OCI-LY1 (cell line): ENCODE measurements around the gene DCX.

ENCODE experiments used
- H2AFZ ChIP-seq: fragments of 200-600 bp; sonication (generic), shearing (Covaris generic); 2 replicates; pipeline ENCODE4 v1.6.0; 2014; ENCODE audit warnings: antibody characterized with exemption, mild to moderate bottlenecking, low read length
- H3F3A ChIP-seq: fragments of 200-600 bp; sonication (generic), shearing (Covaris generic); 2 replicates; pipeline ENCODE4 v1.6.0; 2014; ENCODE audit warnings: mild to moderate bottlenecking, antibody characterized with exemption, low read length, moderate library complexity; ENCODE audit not compliant: insufficient read depth
- H3K27ac ChIP-seq: fragments of 200-600 bp; sonication (generic); 2 replicates; pipeline ENCODE4 v1.5.1; 2014; ENCODE audit warnings: low read length, mixed run types, mild to moderate bottlenecking, low read depth; ENCODE audit not compliant: poor library complexity, severe bottlenecking
- H3K27me3 ChIP-seq: fragments of 200-600 bp; sonication (generic); 2 replicates; pipeline ENCODE4 v1.6.0; 2014; ENCODE audit warnings: antibody characterized with exemption, mild to moderate bottlenecking, low read length, moderate library complexity; ENCODE audit not compliant: insufficient read depth
- H3K36me3 ChIP-seq: fragments of 200-600 bp; sonication (generic); 2 replicates; pipeline ENCODE4 v1.6.1; 2014; ENCODE audit warnings: mild to moderate bottlenecking, antibody characterized with exemption, low read length, moderate library complexity, mixed read lengths; ENCODE audit not compliant: insufficient read depth
- H3K4me1 ChIP-seq: fragments of 200-600 bp; sonication (generic); 2 replicates; pipeline ENCODE4 v1.5.1; 2014; ENCODE audit warnings: mild to moderate bottlenecking, low read length, moderate library complexity; ENCODE audit not compliant: insufficient read depth, severe bottlenecking
- H3K4me2 ChIP-seq: fragments of 200-600 bp; sonication (generic), shearing (Covaris generic); 2 replicates; pipeline ENCODE4 v1.6.1; 2014; ENCODE audit warnings: low read length
- H3K4me3 ChIP-seq: fragments of 200-600 bp; sonication (generic); 2 replicates; pipeline ENCODE4 v1.5.1; 2014; ENCODE audit warnings: low read length, low read depth, mild to moderate bottlenecking, mixed read lengths; ENCODE audit not compliant: poor library complexity, severe bottlenecking
- H3K79me2 ChIP-seq: fragments of 200-600 bp; shearing (Covaris generic); 2 replicates; pipeline ENCODE4 v1.6.1; 2016; ENCODE audit warnings: mixed run types, low read length, mixed read lengths; ENCODE audit not compliant: insufficient read depth
- H3K9ac ChIP-seq: fragments of 200-600 bp; sonication (generic), shearing (Covaris generic); 2 replicates; pipeline ENCODE4 v1.6.1; 2014; ENCODE audit warnings: mild to moderate bottlenecking, low read length, mixed read lengths
- H3K9me2 ChIP-seq: fragments of 200-600 bp; sonication (generic), shearing (Covaris generic); 2 replicates; pipeline ENCODE4 v1.6.1; 2014; ENCODE audit warnings: low read depth, mild to moderate bottlenecking, low read length, mixed read lengths
- H3K9me3 ChIP-seq: fragments of 200-600 bp; shearing (Covaris generic); 2 replicates; pipeline ENCODE4 v1.6.1; 2014; ENCODE audit warnings: low read length, mixed read lengths
- H4K20me1 ChIP-seq: fragments of 200-600 bp; sonication (generic), shearing (Covaris generic); 2 replicates; pipeline ENCODE4 v1.6.0; 2016; ENCODE audit warnings: mild to moderate bottlenecking, low read length; ENCODE audit not compliant: insufficient read depth
- EZH2 ChIP-seq: fragments of 200-600 bp; sonication (generic), shearing (Covaris generic); IDR thresholded peaks from 2 replicates; pipeline ENCODE4 v1.8.0; 2017; ENCODE audit warnings: borderline replicate concordance, mixed run types, mild to moderate bottlenecking, antibody characterized with exemption, low read length, moderate library complexity, mixed read lengths
- TF ChIP-seq, protein P1 (sequence below): fragments of 200-600 bp; sonication (generic), shearing (Covaris generic); IDR thresholded peaks from 2 replicates; pipeline ENCODE4 v1.5.1; 2017; ENCODE audit warnings: mild to moderate bottlenecking, antibody characterized with exemption, low read length, moderate library complexity, mixed read lengths

Gene DCX

DNA sequence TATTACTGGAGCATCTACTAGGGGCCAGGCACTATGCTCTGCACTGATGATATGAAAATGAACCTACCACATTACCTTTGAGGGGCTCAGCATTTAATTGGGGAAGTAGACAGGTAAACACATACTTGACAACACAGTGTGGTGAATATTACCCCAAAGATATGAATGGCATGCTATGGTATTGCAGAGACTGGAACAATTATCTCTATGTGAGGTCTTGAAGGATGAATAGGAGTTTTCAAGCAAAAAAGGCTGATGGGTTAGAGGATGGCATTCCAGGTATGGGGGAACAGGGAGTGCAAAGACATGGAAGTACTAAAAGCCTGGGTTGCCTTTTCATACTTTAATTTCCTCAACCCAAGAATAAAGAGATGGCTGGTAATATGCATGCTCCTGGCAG lies 82.6 kb downstream of the DCX start:
- no peak overlapping the region for H3K4me3 ChIP-seq
- H3K9me3 ChIP-seq: no peaks in the 10 kb centered on the region
- H4K20me1 ChIP-seq: no peaks in the 10 kb centered on the region
- TF ChIP-seq, protein P1, sequence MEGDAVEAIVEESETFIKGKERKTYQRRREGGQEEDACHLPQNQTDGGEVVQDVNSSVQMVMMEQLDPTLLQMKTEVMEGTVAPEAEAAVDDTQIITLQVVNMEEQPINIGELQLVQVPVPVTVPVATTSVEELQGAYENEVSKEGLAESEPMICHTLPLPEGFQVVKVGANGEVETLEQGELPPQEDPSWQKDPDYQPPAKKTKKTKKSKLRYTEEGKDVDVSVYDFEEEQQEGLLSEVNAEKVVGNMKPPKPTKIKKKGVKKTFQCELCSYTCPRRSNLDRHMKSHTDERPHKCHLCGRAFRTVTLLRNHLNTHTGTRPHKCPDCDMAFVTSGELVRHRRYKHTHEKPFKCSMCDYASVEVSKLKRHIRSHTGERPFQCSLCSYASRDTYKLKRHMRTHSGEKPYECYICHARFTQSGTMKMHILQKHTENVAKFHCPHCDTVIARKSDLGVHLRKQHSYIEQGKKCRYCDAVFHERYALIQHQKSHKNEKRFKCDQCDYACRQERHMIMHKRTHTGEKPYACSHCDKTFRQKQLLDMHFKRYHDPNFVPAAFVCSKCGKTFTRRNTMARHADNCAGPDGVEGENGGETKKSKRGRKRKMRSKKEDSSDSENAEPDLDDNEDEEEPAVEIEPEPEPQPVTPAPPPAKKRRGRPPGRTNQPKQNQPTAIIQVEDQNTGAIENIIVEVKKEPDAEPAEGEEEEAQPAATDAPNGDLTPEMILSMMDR: no peak
- no peak for TF ChIP-seq EZH2
- no peaks in the 10 kb centered on the region for H3K27me3 ChIP-seq
- H3K79me2 ChIP-seq: no peaks in the 10 kb centered on the region
- H3F3A ChIP-seq: no peaks in the 10 kb centered on the region
- H3K9me2 ChIP-seq: no peaks in the 10 kb centered on the region
- H2AFZ ChIP-seq: no peak overlapping the region
- H3K27ac ChIP-seq: no peak overlapping the region
- no peaks in the 10 kb centered on the region for H3K4me1 ChIP-seq
- H3K9ac ChIP-seq: no peak overlapping the region
- H3K4me2 ChIP-seq: no peak overlapping the region
- no peaks in the 10 kb centered on the region for H3K36me3 ChIP-seq

DNA sequence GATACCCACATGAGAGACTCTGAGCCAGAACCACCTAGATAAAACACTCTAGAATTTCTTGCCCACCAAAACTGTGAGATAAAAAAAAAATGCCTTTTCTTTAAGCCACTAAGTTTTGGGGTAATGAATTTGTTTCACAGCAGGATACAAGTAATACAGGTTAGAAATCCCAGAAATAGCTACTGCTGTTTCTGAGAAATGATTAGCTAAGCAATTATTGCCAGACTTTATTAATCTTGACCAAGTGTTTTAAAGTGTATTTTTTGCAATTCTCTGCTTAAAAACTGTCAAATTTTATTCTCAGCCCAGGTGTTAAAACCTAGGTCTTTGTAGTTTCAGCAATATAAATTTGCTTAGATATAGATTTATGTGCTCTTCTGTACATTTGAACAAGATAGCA lies 83.1 kb downstream of the DCX start:
- Histone ChIP-seq H3K4me2 (no peak overlapping the region), H3K4me3 (no peak overlapping the region), H3K9ac (no peak overlapping the region), H3K79me2 (no peaks in the 10 kb centered on the region), H3K27me3 (no peaks in the 10 kb centered on the region), H3K9me2 (no peaks in the 10 kb centered on the region), H3K27ac (no peak overlapping the region), H3K9me3 (no peaks in the 10 kb centered on the region), H3F3A (no peaks in the 10 kb centered on the region), H3K4me1 (no peaks in the 10 kb centered on the region), H4K20me1 (no peaks in the 10 kb centered on the region), H3K36me3 (no peaks in the 10 kb centered on the region), H2AFZ (no peak overlapping the region)
- no peak for TF ChIP-seq EZH2

DNA sequence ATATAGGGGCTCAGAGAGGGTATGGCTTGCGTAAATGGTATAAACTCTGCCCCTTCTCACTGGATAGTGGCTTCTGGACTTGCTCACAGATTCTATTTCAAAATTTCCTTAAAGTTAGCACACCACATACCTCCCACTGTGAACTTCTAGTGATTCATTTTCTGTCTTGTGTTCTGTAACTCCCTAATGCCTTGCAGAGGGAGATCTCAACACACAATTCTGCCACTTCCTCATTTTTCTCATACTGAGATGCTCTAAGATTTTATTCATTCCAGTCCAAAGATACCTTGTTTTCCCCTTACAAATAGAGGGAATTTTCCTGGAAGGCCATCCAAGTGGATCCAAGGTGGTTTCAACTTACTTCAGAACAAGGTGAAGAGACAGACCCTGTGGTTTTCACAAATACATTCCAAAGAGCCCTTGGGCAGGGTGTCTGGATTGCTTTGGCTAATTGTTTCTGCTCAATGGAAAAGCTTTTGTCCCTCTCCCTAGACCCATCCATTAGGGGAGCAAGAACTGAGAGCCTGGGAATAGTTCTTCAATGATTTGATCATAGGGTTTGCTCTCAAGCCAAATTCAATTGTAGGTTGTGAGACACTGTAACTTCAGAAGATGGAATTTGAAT lies 89.6 kb downstream of the DCX start:
- no peak for TF ChIP-seq EZH2
- TF ChIP-seq, protein P1: no peak
- Histone ChIP-seq H3K4me3 (no peak overlapping the region), H3K27ac (no peak overlapping the region), H2AFZ (no peak overlapping the region), H3K27me3 (no peaks in the 10 kb centered on the region), H4K20me1 (no peaks in the 10 kb centered on the region), H3K79me2 (no peaks in the 10 kb centered on the region), H3K9me2 (no peaks in the 10 kb centered on the region), H3F3A (no peaks in the 10 kb centered on the region), H3K4me2 (no peak overlapping the region), H3K4me1 (no peaks in the 10 kb centered on the region), H3K36me3 (no peaks in the 10 kb centered on the region), H3K9me3 (no peaks in the 10 kb centered on the region), H3K9ac (no peak overlapping the region)

DNA sequence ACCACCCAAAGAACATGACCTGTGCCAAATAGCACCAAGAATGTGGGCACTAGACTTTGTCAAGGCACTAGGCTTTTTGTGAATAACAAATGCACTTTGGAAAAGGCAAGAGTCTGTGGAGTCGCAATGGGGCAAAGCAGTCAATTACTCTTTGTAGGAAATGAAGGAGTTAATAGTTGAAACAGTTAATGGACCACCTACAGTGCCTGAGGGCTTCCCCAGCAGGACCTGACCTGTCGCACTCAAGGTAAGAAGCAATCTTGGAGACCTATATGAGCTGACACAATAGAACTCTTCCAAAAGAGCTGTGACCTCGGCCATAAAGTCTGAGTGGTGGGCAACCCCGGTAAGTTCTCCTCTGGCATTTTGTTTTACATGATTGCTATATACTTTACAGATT lies 92.5 kb downstream of the DCX start:
- no peaks in the 10 kb centered on the region for H3K4me1 ChIP-seq

More for the DNA sequence above, 92.5 kb downstream of the DCX start:
- H3K27ac ChIP-seq: no peak overlapping the region
- H4K20me1 ChIP-seq: no peaks in the 10 kb centered on the region
- TF ChIP-seq, protein P1: no peak
- TF ChIP-seq EZH2: no peak
- H3K9me3 ChIP-seq: no peaks in the 10 kb centered on the region
- no peak overlapping the region for H2AFZ ChIP-seq
- no peak overlapping the region for H3K9ac ChIP-seq
- H3K9me2 ChIP-seq: no peaks in the 10 kb centered on the region
- H3K27me3 ChIP-seq: no peaks in the 10 kb centered on the region
- no peak overlapping the region for H3K4me3 ChIP-seq
- H3K36me3 ChIP-seq: no peaks in the 10 kb centered on the region
- H3K79me2 ChIP-seq: no peaks in the 10 kb centered on the region
- H3F3A ChIP-seq: no peaks in the 10 kb centered on the region
- no peak overlapping the region for H3K4me2 ChIP-seq
